ENCODE results near the gene ONECUT1. TPM values are rescaled to one million over a fixed set of nuclear protein-coding genes. Genes with fewer than 3 reads are reported as not detected.

Gene ONECUT1
- polyA plus RNA-seq, 12 donors: 0.17 to 0.40 TPM; not detected in 10

DNA sequence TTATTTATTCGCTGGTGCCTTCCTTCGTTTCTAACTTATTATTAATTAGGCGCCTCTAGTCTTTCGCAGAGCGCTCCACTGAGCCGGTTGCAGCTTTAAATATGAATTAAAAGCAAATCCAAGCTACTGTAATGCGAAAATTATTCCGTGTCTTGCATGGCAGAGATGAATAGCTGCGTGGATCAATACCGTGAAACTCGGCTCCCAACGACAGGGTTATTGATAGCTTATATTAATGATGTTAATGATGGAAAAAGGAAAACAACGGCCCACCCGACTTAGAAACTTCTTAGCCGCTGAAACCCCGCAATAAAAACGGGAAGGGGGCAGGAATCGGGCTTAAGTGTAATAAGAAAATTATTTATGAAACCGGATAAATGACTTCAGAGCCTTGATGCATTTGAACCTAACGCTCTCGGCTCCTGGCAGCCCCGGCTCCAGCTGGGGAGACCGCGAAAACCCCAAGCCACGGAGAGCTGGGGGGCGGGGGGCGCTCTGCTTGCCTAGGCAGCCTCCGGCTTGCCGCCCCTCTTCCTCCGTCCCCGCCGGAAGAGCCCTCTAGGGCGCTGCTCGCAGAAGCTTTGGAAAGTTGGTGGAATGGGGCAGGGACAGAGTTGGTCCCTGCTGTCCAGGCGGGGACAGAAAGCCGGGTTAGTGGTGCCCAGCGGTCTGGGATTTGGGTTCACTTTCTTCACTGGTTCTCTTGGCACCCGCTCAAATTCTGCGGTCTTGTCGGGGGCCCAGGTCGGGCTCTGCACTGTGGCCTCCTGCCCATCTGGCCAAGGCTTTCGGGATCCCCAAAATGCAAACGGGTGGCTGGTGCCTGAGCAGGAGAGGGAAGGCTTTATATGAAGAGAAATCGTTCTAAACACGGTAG is 7.7 kb upstream of the ONECUT1 start:
- no peak for DNase-seq

DNA sequence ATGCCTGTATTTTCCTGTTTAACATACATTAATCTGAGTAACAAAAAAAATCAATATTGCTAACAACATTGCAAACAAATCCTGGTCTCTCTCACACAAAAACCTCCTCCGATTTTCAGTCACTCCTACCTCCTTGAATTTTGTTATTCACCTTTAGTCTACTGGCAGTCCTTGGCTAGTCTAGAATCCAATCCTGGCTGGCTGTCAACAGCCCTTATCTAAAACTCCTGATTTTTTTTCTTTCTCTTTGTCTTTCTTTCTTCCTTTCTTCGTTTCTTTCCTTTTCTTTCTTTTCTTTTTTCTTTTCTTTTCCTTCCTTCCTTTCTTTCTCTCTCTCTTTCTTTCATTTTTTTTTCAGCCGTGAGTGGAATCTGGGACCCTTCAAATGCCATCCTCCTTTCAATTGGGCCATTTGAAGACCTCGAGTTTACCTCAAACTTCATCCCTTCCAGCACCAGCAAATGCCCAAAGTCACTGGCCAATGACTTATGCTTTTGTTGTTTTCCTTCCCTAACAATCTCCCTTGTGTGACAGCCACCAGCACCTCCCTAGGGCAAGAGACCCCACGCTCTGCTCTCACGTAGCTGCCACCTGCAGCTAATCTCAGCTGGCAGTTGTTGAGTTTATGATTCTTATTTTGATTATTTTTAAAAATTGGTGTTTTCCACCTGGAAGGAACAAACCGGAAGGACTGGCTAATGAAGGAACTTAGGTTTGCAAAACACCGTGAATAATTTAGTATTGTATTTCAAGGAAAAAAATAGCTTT is 6.8 kb upstream of the ONECUT1 start:
- DNase-seq: no peak

DNA sequence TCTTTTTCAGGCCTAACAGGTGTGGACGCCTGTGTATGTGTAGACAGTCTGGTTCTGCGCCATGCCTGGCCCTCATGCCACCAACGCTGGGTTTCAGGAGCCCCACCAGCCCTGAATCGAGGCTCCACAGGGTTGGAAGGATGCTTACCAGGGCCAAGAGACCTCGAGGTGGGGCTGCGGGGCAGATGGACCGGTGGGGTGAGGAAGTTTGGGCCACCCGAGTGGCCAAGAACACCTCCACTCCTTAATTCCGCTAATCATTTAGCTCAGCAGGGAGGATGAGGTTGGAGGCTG is 6.0 kb upstream of the ONECUT1 start:
- DNase-seq: no peak

DNA sequence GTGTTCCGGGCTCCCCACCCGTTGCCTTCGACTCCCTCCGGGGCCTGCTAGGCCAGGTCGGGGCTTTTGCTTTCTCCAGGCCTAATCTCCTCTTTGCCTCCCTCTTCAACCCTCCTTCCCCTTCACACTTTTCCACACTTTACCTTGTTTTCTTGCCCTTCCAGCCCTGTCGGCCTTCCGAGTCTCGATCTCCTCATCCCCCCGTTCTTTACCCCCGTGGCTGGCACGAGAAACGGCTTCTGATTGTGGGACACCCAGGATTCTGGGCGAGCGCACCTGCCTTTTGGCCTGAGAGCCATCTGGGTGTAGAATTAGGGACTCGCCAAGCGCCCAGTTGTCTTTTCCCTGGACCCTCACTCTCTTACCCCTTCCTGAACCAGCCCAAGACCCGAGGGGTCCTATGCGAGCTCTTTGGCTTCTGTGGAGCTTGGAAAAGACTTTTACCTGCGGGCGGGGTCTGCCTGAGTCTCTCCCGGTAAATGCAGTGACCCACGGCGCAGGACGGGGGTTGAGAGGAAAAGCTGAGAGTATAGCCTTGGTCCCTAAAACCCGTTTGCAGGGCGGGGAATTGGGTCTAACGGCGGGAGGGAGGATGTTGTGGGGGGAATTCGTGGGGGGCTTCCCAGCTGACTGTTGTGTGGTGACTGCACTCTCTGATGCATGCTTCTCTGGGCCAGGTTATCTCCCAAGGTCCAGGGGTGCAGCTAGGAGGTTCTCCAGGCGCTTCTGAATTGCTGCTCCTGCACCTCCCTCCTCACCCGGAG is 5.5 kb upstream of the ONECUT1 start:
- no peak for DNase-seq

DNA sequence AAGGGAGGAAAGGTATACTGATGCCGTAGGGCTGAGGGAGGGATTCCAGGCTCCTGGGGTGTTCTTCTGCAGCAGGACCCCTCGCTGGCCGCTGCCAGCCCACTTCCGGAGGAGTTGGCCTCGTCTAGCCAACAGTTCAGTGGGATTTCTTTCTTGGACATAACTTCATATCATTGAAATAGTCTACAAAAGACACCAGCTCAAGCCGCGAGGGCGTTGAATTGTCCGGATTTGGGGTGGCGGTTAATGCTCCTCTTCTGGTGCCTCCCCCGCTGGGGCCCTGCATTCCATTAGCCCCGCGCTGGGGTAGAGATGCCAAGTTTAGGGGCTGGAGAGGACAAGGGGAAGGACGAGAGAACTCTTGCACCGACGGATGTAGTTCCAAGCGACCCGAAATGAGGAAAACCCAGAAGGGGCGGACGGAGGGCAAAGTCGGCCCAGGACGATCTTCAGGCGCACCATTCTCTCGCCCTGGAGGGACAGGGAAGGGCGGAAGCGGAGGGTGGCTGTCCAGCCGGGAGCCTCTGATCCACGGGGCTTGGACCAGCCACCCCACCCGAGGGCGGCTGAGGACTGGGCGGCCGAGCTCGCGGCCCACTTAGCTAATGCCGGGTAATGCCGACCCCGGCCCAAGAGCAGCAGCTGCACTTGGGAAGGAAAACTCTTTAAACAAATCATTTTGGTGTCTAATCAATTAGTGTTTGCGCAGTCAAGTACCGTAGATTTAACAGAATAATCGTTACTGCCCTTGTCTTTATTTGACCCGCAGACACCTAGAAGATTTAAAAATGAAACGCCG is 4.7 kb upstream of the ONECUT1 start:
- DNase-seq: no peak

DNA sequence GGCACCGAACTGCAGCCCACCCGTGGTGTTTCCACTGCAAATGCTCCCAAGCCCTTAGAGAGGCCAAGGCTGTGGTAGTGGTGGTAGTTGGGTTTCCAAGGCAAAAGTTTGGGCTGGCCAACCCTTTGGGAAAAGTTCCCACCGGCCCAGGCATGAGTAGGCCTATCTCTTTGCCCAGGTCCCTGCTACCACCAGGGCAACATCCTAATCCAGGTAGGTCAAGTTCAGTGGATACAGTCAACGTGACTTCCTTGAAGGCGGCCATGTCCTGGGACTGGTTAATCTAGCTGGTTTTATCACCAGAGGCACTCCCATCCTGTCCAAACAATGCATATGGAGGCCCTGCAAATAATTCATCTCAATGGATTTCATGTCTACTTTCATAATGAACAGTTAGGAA is 1.6 kb upstream of the ONECUT1 start:
- no peak for DNase-seq

DNA sequence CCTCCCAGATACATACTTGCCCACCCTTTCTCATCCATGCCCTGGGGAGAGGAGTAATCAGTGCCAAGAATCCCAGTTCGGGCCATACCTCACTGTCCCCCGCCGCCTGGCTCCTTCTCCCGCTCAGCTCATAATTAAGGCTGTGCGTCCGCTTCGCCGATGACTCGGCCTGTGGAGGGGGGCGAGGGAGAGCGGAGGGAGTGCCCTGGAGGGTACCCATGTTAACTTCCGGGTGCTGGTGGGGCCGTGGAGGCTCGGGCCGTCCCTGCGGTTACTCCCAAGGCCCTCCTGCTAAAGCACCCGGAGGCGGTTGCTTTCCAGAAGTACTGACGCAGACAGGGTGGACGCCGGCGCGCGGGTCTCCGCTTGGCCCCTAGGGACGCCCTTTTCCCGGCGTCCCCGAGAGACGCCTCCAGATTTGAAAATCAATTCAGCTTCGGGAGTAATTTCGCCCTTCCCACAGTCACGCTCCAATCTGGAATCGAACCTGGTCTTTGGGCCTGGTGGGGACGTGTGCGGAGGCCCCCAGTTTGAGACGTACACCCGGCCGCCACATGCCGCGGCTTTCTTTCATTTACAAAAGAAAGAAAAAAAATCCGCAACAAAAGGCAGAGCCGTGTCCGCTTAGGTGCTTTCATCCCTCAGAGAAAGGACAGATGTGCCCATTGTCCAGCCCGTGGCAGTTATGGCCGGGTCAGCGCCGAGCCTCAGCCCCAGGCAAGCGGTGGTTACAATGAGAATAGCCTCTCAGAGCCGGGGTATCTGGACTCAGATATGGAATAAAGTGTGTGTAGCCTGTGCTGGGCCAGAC is 1.0 kb upstream of the ONECUT1 start:
- no peak for DNase-seq

DNA sequence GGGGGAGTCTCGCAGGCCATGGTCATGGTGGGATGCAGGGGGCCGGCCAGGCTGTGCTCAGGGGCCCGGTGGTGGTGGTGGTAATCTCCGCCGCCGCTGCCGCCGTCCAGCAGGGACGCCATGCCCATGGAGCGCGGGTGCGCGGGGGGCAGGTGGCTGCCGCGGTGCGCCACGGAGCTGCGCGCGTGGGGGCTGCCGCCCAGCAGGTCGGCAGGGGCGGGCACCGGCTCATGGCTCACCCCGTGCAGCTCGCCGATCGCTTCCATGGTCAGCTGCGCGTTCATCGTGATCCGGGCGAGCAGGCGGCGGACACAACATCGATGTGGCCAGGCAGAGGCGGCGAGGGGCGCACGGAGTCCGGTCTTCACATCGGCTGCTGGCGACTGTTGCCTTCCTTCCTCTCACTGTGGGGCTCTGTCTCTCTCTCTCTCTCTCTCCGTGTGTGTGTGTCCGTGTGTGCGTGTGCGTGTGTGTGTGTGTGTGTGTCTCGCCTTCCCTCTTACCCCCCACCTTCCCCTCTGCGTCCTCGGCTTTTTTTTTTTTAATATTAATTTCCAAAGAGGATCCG is 451 bp downstream of the ONECUT1 start:
- no peak for DNase-seq

DNA sequence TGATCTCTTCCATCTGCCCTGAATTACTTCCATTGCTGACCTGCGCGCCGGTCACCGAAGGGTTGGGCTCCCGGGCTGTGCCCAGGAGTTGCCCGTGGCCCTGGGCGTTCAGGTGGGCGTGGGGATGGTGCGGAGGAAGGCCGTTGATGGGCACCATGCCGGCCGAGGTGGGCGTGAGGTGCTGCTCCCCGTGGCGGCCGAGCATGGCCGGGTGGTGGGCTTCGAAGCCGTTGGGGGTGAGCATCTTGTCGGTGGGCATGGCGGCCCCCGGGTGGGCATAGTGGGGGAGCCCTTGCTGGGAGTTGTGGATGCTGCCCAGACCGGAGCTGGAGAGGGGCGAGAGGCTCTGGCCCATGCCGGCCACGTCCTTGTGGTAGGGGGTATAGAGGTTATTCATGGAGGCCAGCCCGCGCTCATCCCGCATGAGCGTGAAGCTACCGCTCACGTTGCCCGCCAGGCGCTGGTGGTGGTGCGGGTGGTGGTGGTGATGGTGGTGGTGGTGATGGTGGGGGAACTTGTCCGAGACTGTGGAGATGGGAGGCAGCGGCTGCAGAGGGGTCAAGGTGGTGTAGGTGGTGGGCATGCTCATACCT is 1.0 kb downstream of the ONECUT1 start:
- no peak for DNase-seq

DNA sequence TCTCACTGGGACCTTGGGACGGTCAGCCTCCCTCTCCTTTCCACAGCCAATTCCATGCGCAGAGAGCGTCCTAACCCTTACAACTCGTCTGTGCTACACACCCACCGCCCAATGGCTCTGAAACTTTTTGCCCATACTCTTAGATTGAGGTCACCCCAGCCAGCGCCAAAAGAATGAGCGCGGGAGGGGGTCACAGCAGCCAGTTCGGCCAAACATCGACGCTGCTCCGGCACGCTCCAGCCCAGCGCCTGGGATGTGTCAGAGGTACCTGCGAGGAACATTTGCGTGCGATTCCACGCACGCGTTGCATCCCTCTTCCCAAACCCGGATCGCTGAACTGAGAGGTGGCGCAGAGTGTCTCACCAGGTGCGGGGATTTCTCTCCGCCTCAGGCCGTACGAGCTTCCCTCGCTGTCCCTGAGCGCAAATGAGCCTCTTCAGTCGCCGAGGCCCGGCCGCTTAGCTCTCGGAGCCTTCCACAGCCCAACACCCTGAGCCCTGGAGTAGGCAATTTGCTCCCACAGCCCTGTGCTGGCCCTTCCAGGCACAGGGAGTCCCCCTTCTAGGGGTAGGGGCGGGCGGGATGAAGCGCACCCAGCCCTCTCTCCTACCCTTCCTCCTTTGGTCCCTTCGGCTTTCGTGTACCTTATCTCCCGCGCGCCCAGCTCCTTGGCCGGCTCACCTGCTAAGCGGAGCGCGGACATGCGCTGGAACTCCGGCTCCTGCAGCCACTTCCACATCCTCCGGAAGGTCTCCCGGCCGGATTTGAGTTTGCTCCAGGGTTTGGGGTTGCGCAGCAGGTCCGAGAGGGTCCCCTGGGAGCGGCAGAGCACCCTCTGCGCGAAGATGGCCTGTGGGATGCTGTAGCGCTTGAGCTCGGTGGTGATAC is 1.8 kb downstream of the ONECUT1 start:
- DNase-seq: no peak

DNA sequence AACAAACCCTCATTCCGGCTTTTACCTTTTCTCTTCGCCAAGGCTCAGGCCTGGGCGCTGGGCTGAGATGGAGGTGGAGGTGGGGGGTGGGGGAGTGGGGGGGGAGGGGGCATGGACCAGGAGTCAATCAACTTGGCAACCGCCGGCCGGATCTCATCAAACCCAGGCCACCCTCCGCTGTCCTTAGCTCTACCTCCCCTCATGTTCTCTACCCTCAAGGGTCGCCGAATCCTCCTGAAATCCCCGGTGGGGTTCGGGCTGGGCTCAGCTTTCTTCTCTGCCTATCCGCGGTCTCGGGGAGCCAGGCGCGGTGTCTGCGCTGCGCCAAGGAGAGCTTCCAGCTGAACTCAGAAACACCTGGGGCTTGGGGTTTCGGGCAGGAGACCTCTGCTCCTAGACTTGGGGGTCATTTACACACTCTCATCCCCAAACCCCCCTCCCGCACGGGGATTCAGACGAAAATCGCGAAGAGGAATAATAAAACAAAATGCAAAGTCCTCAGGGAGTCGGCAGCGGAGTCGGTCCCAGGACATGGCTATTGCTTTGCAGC is 2.5 kb downstream of the ONECUT1 start:
- no peak for DNase-seq

DNA sequence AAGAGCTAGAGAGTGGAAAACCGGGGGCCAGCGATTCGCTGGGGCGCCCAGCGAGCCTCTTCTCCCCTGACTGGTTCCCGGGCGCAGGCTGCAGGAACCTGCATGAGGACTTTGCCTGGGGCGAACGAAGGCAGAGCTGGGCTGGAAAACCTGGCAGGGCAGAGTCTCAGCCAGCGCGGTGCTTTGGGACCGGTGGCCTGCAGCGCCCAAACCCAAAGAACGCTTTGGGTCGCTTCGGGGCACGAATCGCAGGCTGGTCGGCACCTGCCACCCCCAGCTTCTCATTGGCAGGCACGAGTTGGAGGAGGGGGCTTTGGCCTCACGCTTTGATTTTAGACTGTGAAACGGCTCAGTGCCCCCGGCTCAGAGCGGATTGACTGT is 3.0 kb downstream of the ONECUT1 start:
- DNase-seq: no peak

DNA sequence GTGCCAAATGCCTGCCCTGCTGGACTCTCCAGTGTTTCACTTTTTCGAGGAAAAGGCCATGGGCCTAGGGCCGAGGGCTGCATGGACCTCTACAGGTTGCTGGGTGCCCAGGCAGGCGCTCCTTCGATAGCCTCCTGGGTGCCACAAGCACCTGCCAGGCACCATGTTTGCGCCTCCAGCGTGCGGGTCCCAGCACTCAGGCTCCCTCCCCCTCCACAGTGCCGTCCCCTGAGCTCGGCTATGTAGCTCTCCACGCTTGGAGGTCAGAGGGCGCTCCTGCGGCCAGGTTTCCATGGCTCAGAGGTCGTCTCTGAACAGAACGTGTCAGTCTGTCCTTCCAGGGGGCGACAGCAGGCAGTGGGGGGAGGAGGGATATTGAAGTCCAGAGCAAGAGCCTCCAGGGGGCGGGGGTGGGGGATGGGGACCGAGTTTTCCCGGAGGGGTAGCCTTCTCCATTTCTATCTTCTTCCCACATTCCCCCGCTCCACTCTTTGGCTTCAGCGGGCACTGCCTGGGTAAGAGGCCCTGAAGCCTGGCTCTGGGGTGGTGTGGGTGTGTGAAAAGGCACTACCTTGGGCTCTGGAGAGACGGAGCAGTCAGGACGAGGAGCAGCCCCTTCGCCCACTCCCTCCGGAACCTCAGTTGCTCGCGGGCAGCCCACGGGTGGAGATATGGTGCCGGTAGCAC is 3.6 kb downstream of the ONECUT1 start:
- DNase-seq: no peak

DNA sequence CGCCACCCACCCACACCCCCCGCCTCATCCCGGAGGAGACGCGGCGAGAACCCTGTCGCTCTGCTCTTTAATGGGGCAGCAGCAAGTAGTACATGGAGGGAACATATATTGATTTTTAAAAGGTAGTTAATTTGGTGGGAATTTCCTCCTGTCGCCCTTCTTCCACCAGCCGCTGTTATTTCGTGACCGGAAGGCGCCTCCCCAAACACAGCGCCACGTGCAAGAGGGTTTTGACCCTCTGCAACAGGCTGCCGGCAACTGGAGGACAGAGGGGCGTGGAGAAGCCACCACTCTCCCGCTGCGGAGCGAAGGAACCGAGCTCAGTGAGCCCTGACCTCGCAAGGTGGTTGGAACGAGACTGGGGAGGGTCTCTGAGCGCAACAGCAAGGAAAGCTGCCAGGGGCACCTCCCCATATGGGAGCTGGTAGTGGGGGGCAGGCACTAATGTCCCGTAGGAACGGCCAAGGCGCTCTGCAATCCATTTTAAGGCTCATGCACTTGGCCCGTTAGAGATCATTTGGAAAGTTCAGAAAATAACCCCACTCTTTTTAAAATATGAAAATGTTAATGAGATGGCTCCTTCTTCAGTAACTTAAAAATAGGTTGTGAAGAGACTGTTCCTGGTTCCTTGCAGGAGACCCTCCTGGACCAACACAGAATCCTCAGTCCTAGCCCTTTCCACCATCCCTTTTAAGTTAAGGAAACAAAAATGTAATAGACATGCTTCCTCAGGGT is 4.3 kb downstream of the ONECUT1 start:
- DNase-seq: no peak

DNA sequence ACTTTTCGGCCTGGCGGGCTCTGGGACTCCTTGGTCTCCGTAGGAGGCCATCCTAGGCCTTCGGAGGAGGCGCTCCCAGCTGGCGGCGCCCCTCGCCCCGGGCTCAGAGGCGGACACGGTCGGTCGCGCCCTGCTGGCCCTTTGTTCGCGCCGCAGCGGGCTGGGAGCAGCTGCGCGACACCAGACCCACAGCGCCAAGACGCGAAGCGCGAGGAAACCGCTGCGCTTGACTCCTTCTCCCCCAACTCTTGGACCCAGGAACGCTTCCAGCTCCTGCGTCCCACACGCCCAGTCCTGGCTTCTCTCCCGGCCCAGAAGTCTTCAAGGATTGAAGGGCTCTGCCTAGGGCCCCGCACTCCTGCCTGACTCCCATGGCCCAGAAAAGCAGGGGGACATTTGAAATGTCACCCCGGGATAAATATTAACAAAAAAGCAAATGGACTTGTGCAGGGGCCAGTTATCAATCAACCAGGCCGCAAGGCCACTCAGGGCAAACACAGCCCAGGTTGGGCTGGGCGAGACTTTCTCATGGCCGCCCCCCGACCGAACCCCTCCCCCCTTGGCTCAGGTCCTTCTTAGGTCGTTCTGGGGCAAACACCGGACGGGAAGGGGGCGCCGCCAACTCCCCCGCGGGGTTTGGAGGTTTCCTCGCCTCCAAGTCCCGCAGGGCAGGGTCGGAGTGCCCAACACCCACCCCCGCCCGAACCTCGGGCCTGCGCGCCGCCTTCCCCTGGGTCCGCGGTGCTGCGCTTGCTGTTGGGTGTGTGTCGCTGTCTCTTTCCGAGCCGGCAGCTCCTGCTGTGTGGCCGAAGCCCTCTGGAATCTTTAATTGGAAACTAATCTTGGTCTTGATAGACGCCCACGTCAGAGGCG is 5.1 kb downstream of the ONECUT1 start:
- no peak for DNase-seq
